ENCODE measurements around the gene DSP.

DSP gene

DNA sequence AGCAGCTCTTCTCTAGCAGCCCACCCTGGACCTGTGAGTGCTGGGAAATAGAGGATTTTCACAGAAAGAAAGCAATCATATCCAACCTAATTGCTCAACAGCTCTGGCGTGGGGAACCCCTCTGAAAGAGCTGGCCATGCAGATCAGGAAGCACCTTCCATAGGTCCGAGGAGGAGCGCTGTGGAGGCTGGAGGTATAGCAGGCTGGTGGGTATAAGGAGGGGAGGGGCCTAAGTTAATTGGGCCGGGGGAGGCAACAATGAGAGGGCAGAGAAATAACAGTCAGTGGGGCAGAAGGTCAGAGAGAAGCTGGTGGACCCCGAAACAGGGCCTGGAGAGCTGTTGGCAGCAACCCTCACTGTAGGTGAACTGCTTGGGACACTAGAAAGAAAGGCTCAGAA is 89.3 kb downstream of the DSP start:
- Histone ChIP-seq H3K27me3 (ENCODE audit: control insufficient read depth, insufficient read depth, low read length) (no peaks in the 10 kb centered on the region), H3K27ac (ENCODE audit: low read depth, low read length) (no peak overlapping the region), H3K36me3 (ENCODE audit: control insufficient read depth, insufficient read depth, low read length) (no peaks in the 10 kb centered on the region), H3K4me1 (ENCODE audit: control insufficient read depth, insufficient read depth, low read length) (no peaks in the 10 kb centered on the region), H3K4me3 (ENCODE audit: low read length) (no peak overlapping the region), H3K9ac (ENCODE audit: low read length) (no peak overlapping the region)

DNA sequence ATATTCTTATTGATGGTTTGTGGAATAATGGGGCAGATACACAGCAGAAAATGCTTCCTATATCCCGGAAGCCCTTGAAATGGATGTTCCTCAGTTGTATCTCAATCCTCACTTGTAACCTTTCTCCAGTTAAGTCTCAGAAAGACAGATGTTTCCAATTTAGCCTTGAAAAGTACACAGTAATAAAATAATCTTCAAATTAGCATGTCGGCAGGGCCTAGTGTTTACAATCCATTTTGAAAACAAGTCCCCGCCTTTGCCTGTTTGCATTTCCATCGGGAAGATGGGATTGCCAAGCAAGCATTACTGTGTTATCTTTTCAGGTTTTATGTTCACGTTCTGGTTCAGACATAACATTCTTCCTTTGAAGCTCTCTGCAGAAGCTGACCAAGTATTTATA is 90.0 kb downstream of the DSP start:
- Histone ChIP-seq H3K9ac (ENCODE audit: low read length) (no peak overlapping the region), H3K4me3 (ENCODE audit: low read length) (no peak overlapping the region), H3K4me1 (ENCODE audit: control insufficient read depth, insufficient read depth, low read length) (no peaks in the 10 kb centered on the region), H3K27me3 (ENCODE audit: control insufficient read depth, insufficient read depth, low read length) (no peaks in the 10 kb centered on the region), H3K27ac (ENCODE audit: low read depth, low read length) (no peak overlapping the region), H3K36me3 (ENCODE audit: control insufficient read depth, insufficient read depth, low read length) (no peaks in the 10 kb centered on the region)

DNA sequence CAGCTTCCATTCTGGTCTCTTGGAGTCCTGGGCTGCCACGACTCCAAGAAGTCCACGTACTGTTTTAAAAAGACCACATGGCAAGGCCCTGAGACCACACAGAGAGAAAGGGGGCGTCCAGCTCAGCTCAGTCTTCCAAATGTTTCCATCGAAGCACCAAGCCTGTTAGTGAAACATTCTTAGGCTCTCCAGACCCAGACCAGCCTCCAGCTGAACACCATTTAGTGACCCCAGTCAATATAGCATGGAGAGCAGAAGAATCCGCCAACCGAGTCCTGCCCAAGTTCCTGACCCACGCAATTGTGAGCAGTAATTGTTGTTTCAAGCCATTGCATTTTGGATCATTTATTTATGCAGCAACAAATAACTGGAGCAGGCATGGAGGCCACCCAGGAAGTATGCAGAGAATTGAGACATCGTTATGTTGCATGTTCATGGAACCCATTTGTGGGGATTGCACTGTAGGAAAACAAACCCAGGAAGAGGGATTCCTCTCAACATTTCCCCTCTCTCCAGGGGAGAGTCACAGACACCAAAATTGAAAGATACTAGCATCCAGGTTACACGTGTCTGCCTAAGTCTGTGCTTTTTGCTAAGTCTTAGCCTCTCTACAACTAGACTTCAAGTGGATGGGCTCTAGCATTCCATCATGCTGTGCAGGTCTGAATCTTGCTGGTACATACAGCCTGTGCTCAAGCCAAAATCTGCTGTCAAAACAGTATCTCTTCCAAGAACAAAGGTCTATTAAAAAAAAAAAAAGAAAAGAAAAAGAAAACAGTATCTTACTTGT is 91.2 kb downstream of the DSP start:
- Histone ChIP-seq H3K27me3 (ENCODE audit: control insufficient read depth, insufficient read depth, low read length) (no peaks in the 10 kb centered on the region), H3K9ac (ENCODE audit: low read length) (no peak overlapping the region), H3K36me3 (ENCODE audit: control insufficient read depth, insufficient read depth, low read length) (no peaks in the 10 kb centered on the region), H3K4me3 (ENCODE audit: low read length) (no peak overlapping the region), H3K4me1 (ENCODE audit: control insufficient read depth, insufficient read depth, low read length) (no peaks in the 10 kb centered on the region), H3K27ac (ENCODE audit: low read depth, low read length) (no peak overlapping the region)

DNA sequence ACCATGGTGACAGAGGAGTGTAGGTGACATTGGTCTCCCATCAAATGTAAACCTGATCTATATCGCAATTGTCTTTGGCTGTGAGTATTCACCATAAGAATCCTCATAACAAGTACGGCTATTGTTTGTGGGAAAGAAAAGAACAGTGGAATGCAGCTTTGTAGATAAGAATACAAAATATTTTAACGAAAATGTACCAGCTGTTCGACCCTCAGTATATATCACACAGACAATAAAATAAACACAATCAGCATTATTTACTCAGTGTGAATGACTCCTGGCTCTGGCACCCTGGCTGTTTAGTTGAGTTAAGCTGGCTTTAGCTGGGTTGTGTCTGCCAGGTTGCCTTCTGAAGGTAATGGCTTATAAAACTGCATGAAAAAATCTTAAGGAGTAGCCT is 91.9 kb downstream of the DSP start:
- Histone ChIP-seq H3K4me3 (ENCODE audit: low read length) (no peak overlapping the region), H3K9ac (ENCODE audit: low read length) (no peak overlapping the region)

DNA sequence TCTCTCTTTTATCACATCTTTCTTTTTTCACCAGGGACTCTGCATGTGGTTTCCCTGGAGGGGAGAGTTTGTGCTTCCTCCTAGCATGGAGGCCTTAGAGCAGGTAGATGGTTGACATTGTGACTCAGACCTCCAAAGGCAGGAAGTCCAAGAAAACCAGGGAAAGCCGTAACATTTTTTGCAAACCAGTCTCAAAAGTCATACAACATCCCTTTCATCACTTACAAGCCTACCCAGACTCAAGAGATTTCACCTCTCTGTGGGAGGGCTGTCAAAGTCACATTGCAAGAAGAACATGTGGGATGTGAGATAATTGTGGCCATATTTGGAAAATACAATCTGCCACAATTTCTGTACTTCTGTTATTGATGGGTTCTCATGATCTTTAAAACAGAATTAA is 94.7 kb downstream of the DSP start:
- Histone ChIP-seq H3K4me3 (ENCODE audit: low read length) (no peak overlapping the region), H3K27me3 (ENCODE audit: control insufficient read depth, insufficient read depth, low read length) (no peaks in the 10 kb centered on the region), H3K9ac (ENCODE audit: low read length) (no peak overlapping the region), H3K27ac (ENCODE audit: low read depth, low read length) (no peak overlapping the region), H3K36me3 (ENCODE audit: control insufficient read depth, insufficient read depth, low read length) (no peaks in the 10 kb centered on the region), H3K4me1 (ENCODE audit: control insufficient read depth, insufficient read depth, low read length) (no peaks in the 10 kb centered on the region)

More for the DNA sequence above, 91.9 kb downstream of the DSP start:
- no peaks in the 10 kb centered on the region for H3K27me3 ChIP-seq (ENCODE audit: control insufficient read depth, insufficient read depth, low read length)
- H3K27ac ChIP-seq (ENCODE audit: low read depth, low read length): no peak overlapping the region
- no peaks in the 10 kb centered on the region for H3K4me1 ChIP-seq (ENCODE audit: control insufficient read depth, insufficient read depth, low read length)
- no peaks in the 10 kb centered on the region for H3K36me3 ChIP-seq (ENCODE audit: control insufficient read depth, insufficient read depth, low read length)

Measured in rectal smooth muscle tissue (tissue), 1 donor.